RWPE1 (cell line): ENCODE data around the gene ZNF644.

ENCODE experiments used
- CTCF ChIA-PET: fragments of 350-600 bp; sonication (Branson Sonifier 250); formaldehyde crosslinking; extraction: SDS; loops from one replicate; lab custom pipeline; 2021; lab: Yijun Ruan, JAX
- POLR2A ChIA-PET: fragments of 400-600 bp; formaldehyde crosslinking; extraction: SDS; loops from one replicate; lab custom pipeline; 2020; ENCODE audit warnings: antibody characterized with exemption; ENCODE audit not compliant: low non-redundant PET; lab: Yijun Ruan, JAX
- DNase-seq: peaks from one replicate; pipeline ENCODE4 v3.0.0; 2012; ENCODE audit warnings: low spot score
- H3K27ac ChIP-seq: fragments of 450-650 bp; 2 replicates; pipeline ENCODE4 v1.5.1; 2017
- CTCF ChIP-seq: fragments of 450-650 bp; conservative IDR thresholded peaks from 2 replicates; pipeline ENCODE4 v1.5.1; 2017; ENCODE audit warnings: low read depth, mild to moderate bottlenecking

ZNF644 gene

GRCh38 chr1:90959352-90960206 is 62.3 kb downstream of the ZNF644 start:
- DNase-seq = peak; percentile 10
- ChIA-PET POLR2A (no interaction called here), CTCF (interaction anchor here (0.5 to 1.4 kb wide), 3 partner anchors 13 to 269 kb away, joined by 3 to 4 read pairs (median 3); no protein-coding TSS in a partner anchor)
- no peak for TF ChIP-seq CTCF
- no peak overlapping the region for H3K27ac ChIP-seq

GRCh38 chr1:90957497-90957896 is 64.3 kb downstream of the ZNF644 start:
- DNase-seq = no peak
- TF ChIP-seq CTCF = no peak
- ChIA-PET CTCF (no interaction called here), POLR2A (no interaction called here)
- no peak overlapping the region for H3K27ac ChIP-seq

GRCh38 chr1:90955769-90956168 is 66.1 kb downstream of the ZNF644 start:
- ChIA-PET POLR2A (no interaction called here), CTCF (no interaction called here)
- DNase-seq = no peak
- no peak overlapping the region for H3K27ac ChIP-seq
- no peak for TF ChIP-seq CTCF

GRCh38 chr1:90952906-90953305 is 68.9 kb downstream of the ZNF644 start:
- ChIA-PET CTCF (no interaction called here), POLR2A (no interaction called here)
- no peak for TF ChIP-seq CTCF
- no peak for DNase-seq
- no peak overlapping the region for H3K27ac ChIP-seq

GRCh38 chr1:90951009-90951408 is 70.8 kb downstream of the ZNF644 start:
- CTCF ChIA-PET = no interaction called here
- POLR2A ChIA-PET = no interaction called here
- H3K27ac ChIP-seq = no peak overlapping the region
- no peak for DNase-seq
- TF ChIP-seq CTCF = no peak

GRCh38 chr1:90948301-90948700 is 73.5 kb downstream of the ZNF644 start:
- no peak overlapping the region for H3K27ac ChIP-seq
- no peak for TF ChIP-seq CTCF
- ChIA-PET CTCF (no interaction called here), POLR2A (no interaction called here)
- DNase-seq = no peak
